Measurements from ENCODE around the gene ATP5MC3.

DNA sequence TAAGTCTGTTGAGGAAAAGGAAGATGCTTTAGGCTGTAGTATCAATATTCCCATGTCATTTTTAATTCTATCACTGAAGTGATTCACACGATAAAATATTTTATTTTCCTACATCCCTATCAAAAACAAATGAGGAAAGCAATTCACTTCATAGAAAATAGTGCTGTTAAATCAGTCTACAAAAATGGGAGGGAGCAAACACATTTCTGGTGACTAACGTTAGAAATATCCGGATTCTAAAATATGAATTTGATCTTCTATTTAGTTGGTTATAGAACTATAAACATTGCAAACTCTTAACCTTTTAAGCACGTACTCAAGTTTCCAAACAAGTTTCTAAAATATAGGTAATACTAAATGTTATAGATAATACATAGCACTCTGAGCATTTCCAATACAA, 34.3 kb downstream of the ATP5MC3 start:
- TF ChIP-seq, protein P1, sequence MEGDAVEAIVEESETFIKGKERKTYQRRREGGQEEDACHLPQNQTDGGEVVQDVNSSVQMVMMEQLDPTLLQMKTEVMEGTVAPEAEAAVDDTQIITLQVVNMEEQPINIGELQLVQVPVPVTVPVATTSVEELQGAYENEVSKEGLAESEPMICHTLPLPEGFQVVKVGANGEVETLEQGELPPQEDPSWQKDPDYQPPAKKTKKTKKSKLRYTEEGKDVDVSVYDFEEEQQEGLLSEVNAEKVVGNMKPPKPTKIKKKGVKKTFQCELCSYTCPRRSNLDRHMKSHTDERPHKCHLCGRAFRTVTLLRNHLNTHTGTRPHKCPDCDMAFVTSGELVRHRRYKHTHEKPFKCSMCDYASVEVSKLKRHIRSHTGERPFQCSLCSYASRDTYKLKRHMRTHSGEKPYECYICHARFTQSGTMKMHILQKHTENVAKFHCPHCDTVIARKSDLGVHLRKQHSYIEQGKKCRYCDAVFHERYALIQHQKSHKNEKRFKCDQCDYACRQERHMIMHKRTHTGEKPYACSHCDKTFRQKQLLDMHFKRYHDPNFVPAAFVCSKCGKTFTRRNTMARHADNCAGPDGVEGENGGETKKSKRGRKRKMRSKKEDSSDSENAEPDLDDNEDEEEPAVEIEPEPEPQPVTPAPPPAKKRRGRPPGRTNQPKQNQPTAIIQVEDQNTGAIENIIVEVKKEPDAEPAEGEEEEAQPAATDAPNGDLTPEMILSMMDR (IDR thresholded peaks at IDR 0.05), result no peak
- TF ChIP-seq POLR2A (IDR thresholded peaks at IDR 0.05), result no peak

All from right lobe of liver (tissue), 4 donors.